AG04449 (cell line): ENCODE results near the gene CHMP2B.

Experiments used
- CTCF ChIA-PET: fragments of 350-600 bp; formaldehyde crosslinking; extraction: SDS; loops from one replicate; lab custom pipeline; 2021; ENCODE audit warnings: antibody characterized with exemption; lab: Yijun Ruan, JAX
- POLR2A ChIA-PET: fragments of 400-600, 350-600 bp; formaldehyde crosslinking; extraction: SDS; loops from one replicate; lab custom pipeline; 2020; ENCODE audit warnings: antibody characterized with exemption, inconsistent platforms; lab: Yijun Ruan, JAX
- DNase-seq: peaks from one replicate; pipeline ENCODE4 v3.0.0-alpha.2; 2010; ENCODE audit warnings: low read depth, low spot score
- H3K4me3 ChIP-seq: 2 replicates; pipeline ENCODE4 v1.5.1; 2011; ENCODE audit warnings: low read depth, mild to moderate bottlenecking, control low read depth, low read length
- TF ChIP-seq, protein P1 (sequence below): IDR thresholded peaks from one replicate; pipeline ENCODE4 v1.5.1; 2011; ENCODE audit warnings: mild to moderate bottlenecking, moderate library complexity, low read length, control low read depth, inconsistent platforms; ENCODE audit not compliant: insufficient read depth; ENCODE audit errors: missing control alignments

Gene CHMP2B

DNA sequence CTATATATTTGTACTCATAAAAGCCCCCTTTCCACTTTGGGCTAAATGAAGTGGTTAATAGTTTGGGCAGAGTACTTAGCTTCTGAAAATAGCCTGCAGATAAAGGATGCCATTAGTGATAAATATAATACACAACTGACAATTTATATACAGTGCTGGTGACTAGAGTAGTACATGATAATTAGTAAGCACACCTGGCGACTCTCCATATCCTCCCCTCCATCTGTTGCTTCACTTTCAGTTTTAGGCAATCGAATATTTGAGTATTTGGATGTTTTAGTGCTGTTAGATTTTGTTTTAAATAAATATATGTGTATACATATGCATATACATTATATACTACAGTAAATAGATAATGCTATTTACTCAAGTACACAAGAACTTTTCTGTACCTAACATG, 35.9 kb upstream of the CHMP2B start:
- CTCF ChIA-PET = interaction anchor here (3.0 kb wide), 1 partner anchor 23 kb away, joined by 15 read pairs; no protein-coding TSS in a partner anchor
- no peak overlapping the region for H3K4me3 ChIP-seq
- TF ChIP-seq, protein P1, sequence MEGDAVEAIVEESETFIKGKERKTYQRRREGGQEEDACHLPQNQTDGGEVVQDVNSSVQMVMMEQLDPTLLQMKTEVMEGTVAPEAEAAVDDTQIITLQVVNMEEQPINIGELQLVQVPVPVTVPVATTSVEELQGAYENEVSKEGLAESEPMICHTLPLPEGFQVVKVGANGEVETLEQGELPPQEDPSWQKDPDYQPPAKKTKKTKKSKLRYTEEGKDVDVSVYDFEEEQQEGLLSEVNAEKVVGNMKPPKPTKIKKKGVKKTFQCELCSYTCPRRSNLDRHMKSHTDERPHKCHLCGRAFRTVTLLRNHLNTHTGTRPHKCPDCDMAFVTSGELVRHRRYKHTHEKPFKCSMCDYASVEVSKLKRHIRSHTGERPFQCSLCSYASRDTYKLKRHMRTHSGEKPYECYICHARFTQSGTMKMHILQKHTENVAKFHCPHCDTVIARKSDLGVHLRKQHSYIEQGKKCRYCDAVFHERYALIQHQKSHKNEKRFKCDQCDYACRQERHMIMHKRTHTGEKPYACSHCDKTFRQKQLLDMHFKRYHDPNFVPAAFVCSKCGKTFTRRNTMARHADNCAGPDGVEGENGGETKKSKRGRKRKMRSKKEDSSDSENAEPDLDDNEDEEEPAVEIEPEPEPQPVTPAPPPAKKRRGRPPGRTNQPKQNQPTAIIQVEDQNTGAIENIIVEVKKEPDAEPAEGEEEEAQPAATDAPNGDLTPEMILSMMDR = no peak
- POLR2A ChIA-PET = no interaction called here
- no peak for DNase-seq

DNA sequence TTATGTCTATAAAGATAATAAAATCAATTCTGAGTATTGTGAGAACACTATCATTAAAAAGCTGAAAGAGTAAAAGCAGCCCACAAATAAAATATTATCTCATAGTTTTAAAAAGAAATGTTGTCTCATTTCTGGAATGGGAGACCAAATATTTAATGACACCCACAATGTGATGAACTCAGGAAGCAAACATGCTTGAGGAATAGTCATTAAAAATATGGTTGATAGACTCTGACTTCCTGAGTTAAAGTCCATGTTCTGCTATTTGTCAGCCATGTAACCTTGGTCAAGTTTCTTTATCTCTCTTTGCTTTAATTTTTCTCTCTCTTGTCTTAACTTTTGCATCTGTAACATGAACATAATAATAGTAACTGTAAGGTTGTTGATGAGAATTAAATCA, 35.5 kb upstream of the CHMP2B start:
- ChIA-PET POLR2A (no interaction called here), CTCF (interaction anchor here (1.0 to 1.7 kb wide), 3 partner anchors 8 to 23 kb away, joined by 3 to 4 read pairs (median 3); no protein-coding TSS in a partner anchor)
- DNase-seq = no peak
- TF ChIP-seq, protein P1 = no peak
- no peak overlapping the region for H3K4me3 ChIP-seq

DNA sequence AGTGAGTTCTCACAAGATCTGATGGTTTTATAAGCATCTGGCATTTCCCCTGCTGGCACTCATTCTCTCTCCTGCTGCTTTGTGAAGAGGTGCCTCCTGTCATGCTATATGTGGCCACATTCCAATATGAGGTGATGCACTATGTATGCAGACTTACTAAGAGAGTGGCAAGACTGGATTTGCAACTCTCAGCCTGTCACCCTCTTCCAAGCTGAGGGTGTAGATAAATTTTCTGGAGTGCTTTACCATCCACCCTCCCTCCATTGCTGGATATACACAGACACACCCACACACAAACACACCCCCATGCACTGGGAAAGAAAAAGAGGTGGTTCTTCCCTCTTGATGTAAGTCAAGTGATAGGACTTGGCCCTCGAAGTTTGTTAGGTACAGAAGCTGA, 30.2 kb upstream of the CHMP2B start:
- CTCF ChIA-PET = interaction anchor here (1.0 kb wide), 1 partner anchor 33 kb away, joined by 3 read pairs; no protein-coding TSS in a partner anchor
- TF ChIP-seq, protein P1 = no peak
- no peak for DNase-seq
- POLR2A ChIA-PET = no interaction called here
- H3K4me3 ChIP-seq = no peak overlapping the region

DNA sequence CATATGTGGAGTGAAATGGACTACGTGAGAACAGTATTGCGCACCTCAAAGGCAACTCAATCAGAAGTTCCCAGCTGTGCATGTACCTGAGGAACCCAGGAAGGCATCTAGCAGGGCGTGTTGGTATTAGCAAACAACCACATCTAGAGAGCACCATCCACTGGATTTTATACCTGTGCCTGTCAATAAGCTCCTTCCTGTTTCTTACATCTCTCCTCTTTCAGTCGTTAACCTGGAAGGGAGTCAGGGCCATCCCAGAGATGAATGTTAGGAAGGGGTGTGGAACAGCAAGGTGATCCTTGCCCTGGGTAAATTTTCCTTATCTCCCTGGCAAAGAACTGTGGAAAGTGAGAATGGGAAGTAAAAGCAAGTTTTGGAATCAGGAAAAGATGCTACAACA, 29.6 kb upstream of the CHMP2B start:
- no peak for DNase-seq
- TF ChIP-seq, protein P1 = no peak
- CTCF ChIA-PET = no interaction called here
- no peak overlapping the region for H3K4me3 ChIP-seq
- POLR2A ChIA-PET = no interaction called here

DNA sequence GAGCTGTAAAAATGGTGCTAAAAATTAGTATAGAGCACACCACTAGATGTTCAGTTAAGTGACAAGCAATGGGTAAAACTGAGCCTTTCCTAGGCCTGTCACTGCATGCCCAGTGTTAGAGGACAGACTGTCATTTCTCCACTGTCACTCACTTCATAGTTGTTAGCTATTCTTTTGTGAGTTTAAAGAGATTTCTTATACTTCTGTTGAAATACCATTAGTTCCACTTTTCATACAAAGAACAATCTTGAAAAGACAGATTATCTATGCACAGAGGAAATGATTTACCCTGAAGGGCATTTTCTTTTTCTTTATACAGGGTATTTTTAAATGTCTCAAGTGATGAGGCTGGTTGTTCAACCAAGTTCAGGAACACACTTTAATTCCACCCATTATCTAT, 28.3 kb upstream of the CHMP2B start:
- DNase-seq = no peak
- POLR2A ChIA-PET = no interaction called here

DNA sequence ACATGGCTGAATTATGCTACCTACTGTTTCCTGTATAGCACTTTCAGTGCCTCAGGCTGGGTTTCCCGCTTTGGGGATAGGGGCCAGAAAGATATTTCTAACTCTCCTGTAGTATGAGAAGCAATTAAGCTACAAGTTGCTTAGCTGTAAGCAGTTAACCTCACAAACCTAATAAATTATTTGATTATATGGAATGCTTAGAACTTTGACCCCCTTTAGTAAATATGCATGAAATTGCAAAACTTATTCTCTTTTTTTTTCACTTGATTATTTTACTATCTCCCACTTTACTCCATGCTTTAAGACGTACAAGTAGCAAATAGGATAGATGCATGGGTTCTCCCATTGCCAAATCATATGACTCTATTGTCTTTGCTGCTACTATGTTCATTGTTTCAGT, 27.5 kb upstream of the CHMP2B start:
- no peak overlapping the region for H3K4me3 ChIP-seq
- TF ChIP-seq, protein P1 = no peak
- POLR2A ChIA-PET = interaction anchor here (1.0 kb wide), 1 partner anchor 28 kb away, joined by 3 read pairs; no protein-coding TSS in a partner anchor
- no peak for DNase-seq
- CTCF ChIA-PET = interaction anchor here (0.9 kb wide), 1 partner anchor 86 kb away, joined by 3 read pairs; no protein-coding TSS in a partner anchor

More for the DNA sequence above, 28.3 kb upstream of the CHMP2B start:
- CTCF ChIA-PET = interaction anchor here (0.9 kb wide), 1 partner anchor 85 kb away, joined by 3 read pairs; no protein-coding TSS in a partner anchor
- no peak overlapping the region for H3K4me3 ChIP-seq
- TF ChIP-seq, protein P1 = no peak
